ENCODE measurements around the gene CHRM4.

- TF ChIP-seq, protein P1, sequence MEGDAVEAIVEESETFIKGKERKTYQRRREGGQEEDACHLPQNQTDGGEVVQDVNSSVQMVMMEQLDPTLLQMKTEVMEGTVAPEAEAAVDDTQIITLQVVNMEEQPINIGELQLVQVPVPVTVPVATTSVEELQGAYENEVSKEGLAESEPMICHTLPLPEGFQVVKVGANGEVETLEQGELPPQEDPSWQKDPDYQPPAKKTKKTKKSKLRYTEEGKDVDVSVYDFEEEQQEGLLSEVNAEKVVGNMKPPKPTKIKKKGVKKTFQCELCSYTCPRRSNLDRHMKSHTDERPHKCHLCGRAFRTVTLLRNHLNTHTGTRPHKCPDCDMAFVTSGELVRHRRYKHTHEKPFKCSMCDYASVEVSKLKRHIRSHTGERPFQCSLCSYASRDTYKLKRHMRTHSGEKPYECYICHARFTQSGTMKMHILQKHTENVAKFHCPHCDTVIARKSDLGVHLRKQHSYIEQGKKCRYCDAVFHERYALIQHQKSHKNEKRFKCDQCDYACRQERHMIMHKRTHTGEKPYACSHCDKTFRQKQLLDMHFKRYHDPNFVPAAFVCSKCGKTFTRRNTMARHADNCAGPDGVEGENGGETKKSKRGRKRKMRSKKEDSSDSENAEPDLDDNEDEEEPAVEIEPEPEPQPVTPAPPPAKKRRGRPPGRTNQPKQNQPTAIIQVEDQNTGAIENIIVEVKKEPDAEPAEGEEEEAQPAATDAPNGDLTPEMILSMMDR (IDR thresholded peaks at IDR 0.05) = no peak
- no peak for TF ChIP-seq POLR2A (IDR thresholded peaks at IDR 0.05)
These were observed 27.5 kb downstream of the CHRM4 start for GRCh38 chr11:46364056-46364455.
